GM12878 (cell line): Measurements from ENCODE around the gene NT5C3B. TPM values are rescaled to one million over a fixed set of nuclear protein-coding genes. Genes with fewer than 3 reads are reported as not detected.
"Not testable (repeated sequence)": the region's sequence is repeated elsewhere in the genome, so short reads cannot be mapped to it uniquely, and the experiment has no call there.

Source experiments
- ATAC-seq: fragments of 200-7000 bp; cut with Tn5 transposase; 3 replicates; pipeline ENCODE4 v1.9.1; 2020; ENCODE audit warnings: mild to moderate bottlenecking, moderate library complexity
- BruUV-seq: library from RNA; stranded (reverse); fragments of 400-500 nt; replicated peaks from 2 replicates; lab custom pipeline; 2021; lab: Mats Ljungman, UMichigan
- CTCF ChIA-PET: fragments of 300-600 bp; sonication (Branson Sonifier 250); formaldehyde crosslinking; extraction: SDS; loops from one replicate; lab custom pipeline; 2021; ENCODE audit warnings: inconsistent platforms; lab: Yijun Ruan, JAX
- POLR2A ChIA-PET: fragments of 350-600 bp; formaldehyde crosslinking; extraction: SDS; loops from one replicate; lab custom pipeline; 2021; ENCODE audit warnings: inconsistent platforms; lab: Charles Lee
- RAD21 ChIA-PET: fragments of 300-600 bp; sonication (Branson Sonifier 250); formaldehyde crosslinking; loops from one replicate; lab custom pipeline; 2023; ENCODE audit warnings: antibody characterized with exemption; ENCODE audit not compliant: unreplicated experiment; lab: Charles Lee
- SMC1A ChIA-PET: fragments of 300-600 bp; sonication (Branson Sonifier 250); formaldehyde crosslinking; loops from one replicate; lab custom pipeline; 2023; ENCODE audit not compliant: unreplicated experiment, uncharacterized antibody; lab: Charles Lee
- DNase-seq: peaks from one replicate; pipeline ENCODE4 v3.0.0-alpha.2; 2011; ENCODE audit warnings: low read depth, low spot score
- FAIRE-seq: peaks from 3 replicates; lab custom pipeline; 2011; peaks lifted over from hg19 to GRCh38; lab: Jason Lieb, UNC
- H2AFZ ChIP-seq: 2 replicates; pipeline ENCODE4 v1.6.0; 2011; ENCODE audit warnings: low read depth, low read length, control low read depth; ENCODE audit not compliant: control insufficient read depth
- H3K27ac ChIP-seq: 2 replicates; pipeline ENCODE4 v1.5.1; 2011; ENCODE audit warnings: control low read depth; ENCODE audit not compliant: control insufficient read depth, insufficient read depth
- H3K27me3 ChIP-seq, 2 experiments: replicated peaks in 1 of 2; 2 replicates each; pipeline versions ENCODE4 v1.6.0 to v1.6.1; 2011; ENCODE audit warnings: low read length in 1 of 2; ENCODE audit not compliant: control insufficient read depth in 2 of 2, insufficient read depth in 2 of 2
- H3K36me3 ChIP-seq, 2 experiments: 2 replicates each; pipeline ENCODE4 v1.5.1; 2011; ENCODE audit warnings: low read length in 1 of 2; ENCODE audit not compliant: control insufficient read depth in 2 of 2, insufficient read depth in 2 of 2
- H3K4me1 ChIP-seq: 2 replicates; pipeline ENCODE4 v1.6.1; 2011; ENCODE audit warnings: mild to moderate bottlenecking, low read length, moderate library complexity, mixed read lengths; ENCODE audit not compliant: control insufficient read depth, insufficient read depth
- H3K4me2 ChIP-seq: 2 replicates; pipeline ENCODE4 v1.6.0; 2011; ENCODE audit warnings: control low read depth; ENCODE audit not compliant: control insufficient read depth, insufficient read depth
- H3K4me3 ChIP-seq: fragments of 200-600 bp; sonication (generic); 2 replicates; pipeline ENCODE4 v1.5.1; 2016
- H3K79me2 ChIP-seq: 2 replicates; pipeline ENCODE4 v1.6.0; 2011; ENCODE audit warnings: low read length; ENCODE audit not compliant: control insufficient read depth, insufficient read depth
- H3K9ac ChIP-seq: 2 replicates; pipeline ENCODE4 v1.8.0; 2011; ENCODE audit warnings: low read length, control low read depth, mixed read lengths; ENCODE audit not compliant: control insufficient read depth, insufficient read depth
- H3K9me3 ChIP-seq: replicated peaks from 3 replicates; pipeline ENCODE4 v1.5.1; 2011; ENCODE audit warnings: mild to moderate bottlenecking, low read length; ENCODE audit not compliant: control insufficient read depth, insufficient read depth
- H4K20me1 ChIP-seq: 2 replicates; pipeline ENCODE4 v1.6.0; 2011; ENCODE audit not compliant: control insufficient read depth, insufficient read depth
- ATF3 ChIP-seq: IDR thresholded peaks from 2 replicates; pipeline ENCODE4 v1.6.1; 2011; ENCODE audit warnings: low read depth, mild to moderate bottlenecking, low read length, moderate library complexity, borderline replicate concordance; ENCODE audit errors: extremely low read depth
- RAD21 ChIP-seq: IDR thresholded peaks from 2 replicates; pipeline ENCODE4 v1.6.1; 2011; ENCODE audit warnings: mild to moderate bottlenecking, low read depth, low read length, moderate library complexity; ENCODE audit not compliant: insufficient read depth
- SMC3 ChIP-seq: IDR thresholded peaks from 2 replicates; pipeline ENCODE4 v1.6.1; 2011; ENCODE audit warnings: low read length, improper control_type of control experiment, borderline replicate concordance
- WGBS: methylation state at CpG from one replicate; pipeline ENCODE4 v1.1.6; 2016; ENCODE audit warnings: low lambda C conversion rate; ENCODE audit not compliant: insufficient replicate concordance, insufficient coverage; ENCODE audit errors: missing lambda C conversion rate; 5-methylcytosine and 5-hydroxymethylcytosine counted together
- in situ Hi-C: fragments of 300-500 bp; cut with MboI; formaldehyde crosslinking; loops from 9 replicates; pipeline ENCODE4 v1.14.3; 2018; ENCODE audit warnings: mixed read lengths
- intact Hi-C: fragments of 100-400 bp; cut with micrococcal nuclease; formaldehyde crosslinking; loops from one replicate; pipeline ENCODE4 v1.14.2; 2022; ENCODE audit not compliant: unreplicated experiment
- polyA plus RNA-seq, 11 experiments: library from polyadenylated mRNA; depleted of rRNA in 4 of 11; unstranded in 6 of 11; stranded (reverse) in 5 of 11; fragments of >200 nt; fragmentation: Nextera tagmentation in 4 of 11; fragmentation: Illumina TruSeq in 1 of 11; extraction: Ambion mirVana in 4 of 11; extraction: Trizol in 1 of 11; gene quantifications; 1 replicate in 1 of 11; 2 replicates in 10 of 11; pipeline versions ENCODE4 v1.2.1 to v1.2.3, GENCODE V29; 2011 to 2016; ENCODE audit warnings: inconsistent platforms in 2 of 11, missing spikeins in 2 of 11, low read depth in 1 of 11
- total RNA-seq, 4 experiments: library from RNA; depleted of rRNA in 3 of 4; stranded (reverse); fragments of >200 nt in 3 of 4; fragmentation: Illumina TruSeq in 1 of 4; extraction: Trizol in 1 of 4; gene quantifications; 2 replicates each; pipeline versions ENCODE4 v1.2.1 to v1.2.3, GENCODE V29; 2013 to 2021

NT5C3B gene
- total and polyA plus RNA-seq, 10 of the 15 experiments (the other 5 are each of a cell fraction or from before 2014, with no cell fraction given) = 0.52 to 64.6 (median 41.0) TPM

- TF ChIP-seq ATF3 = no peak
- no peak for TF ChIP-seq RAD21
- no peak for TF ChIP-seq SMC3
Measured at GRCh38 chr17:41844971-41845370, 8.9 kb upstream of the NT5C3B start (continued).

GRCh38 chr17:41840781-41841180 is 4.7 kb upstream of the NT5C3B start:
- intact Hi-C loops, H3K4me3 ChIP-seq, POLR2A ChIA-PET, SMC1A ChIA-PET, CTCF ChIA-PET, DNase-seq, H3K4me1 ChIP-seq, H2AFZ ChIP-seq, H4K20me1 ChIP-seq, H3K4me2 ChIP-seq, in situ Hi-C loops, H3K9ac ChIP-seq, BruUV-seq, H3K36me3 ChIP-seq, H3K27ac ChIP-seq, FAIRE-seq, RAD21 ChIA-PET, H3K79me2 ChIP-seq, H3K27me3 ChIP-seq, ATAC-seq, H3K9me3 ChIP-seq: not testable (repeated sequence)
- WGBS = 66% methylated on average over 6 of the region's 6 CpGs

- CTCF ChIA-PET = interaction anchor here (0.7 kb wide), 1 partner anchor 687 kb away, joined by 3 read pairs; no protein-coding TSS in a partner anchor
- H3K79me2 ChIP-seq, BruUV-seq, H3K27ac ChIP-seq, H3K4me1 ChIP-seq, H3K9ac ChIP-seq, POLR2A ChIA-PET, H3K27me3 ChIP-seq, H3K9me3 ChIP-seq, in situ Hi-C loops, FAIRE-seq, DNase-seq, H2AFZ ChIP-seq, H3K4me2 ChIP-seq, intact Hi-C loops, H4K20me1 ChIP-seq, SMC1A ChIA-PET, RAD21 ChIA-PET, H3K36me3 ChIP-seq, ATAC-seq, H3K4me3 ChIP-seq: not testable (repeated sequence)
- 74% methylated on average over 2 of the region's 2 CpGs for WGBS
Measured at GRCh38 chr17:41839448-41839847, 3.4 kb upstream of the NT5C3B start.
